ENCODE data around the gene SETBP1. TPM values are rescaled to one million over a fixed set of nuclear protein-coding genes. Genes with fewer than 3 reads are reported as not detected.

SETBP1 gene
- total and polyA plus RNA-seq, 9 of the 15 experiments (the other 6 are each of a cell fraction or from before 2014, with no cell fraction given) = under 0.01 to 0.13 (median 0.04) TPM

- TF ChIP-seq MBD1 (CRISPR knock-in tag; IDR thresholded peaks at IDR 0.05) (no peak), VEZF1 (CRISPR knock-in tag; IDR thresholded peaks at IDR 0.05) (no peak), MLLT1 (IDR thresholded peaks at IDR 0.05) (no peak), ZNF318 (IDR thresholded peaks at IDR 0.05; ENCODE audit: borderline replicate concordance in 1 of 2, low read depth in 1 of 2) (no peak)
Observed at GRCh38 chr18:44927127-44927849, 246.6 kb downstream of the SETBP1 start (continued).
